HepG2 (cell line): ENCODE measurements around the gene ASCC3. TPM values are rescaled to one million over a fixed set of nuclear protein-coding genes. Genes with fewer than 3 reads are reported as not detected.
A peak's percentile ranks its signal among the peaks of the same experiment; 100 is the strongest.

ENCODE experiments used
- ATAC-seq: fragments of 200-7000 bp; cut with Tn5 transposase; 3 replicates; pipeline ENCODE4 v1.9.1; 2020; ENCODE audit warnings: mild to moderate bottlenecking, moderate library complexity
- BruUV-seq: library from RNA; stranded (reverse); fragments of 400-500 nt; replicated peaks from 2 replicates; lab custom pipeline; 2021; lab: Mats Ljungman, UMichigan
- CTCF ChIA-PET: fragments of 300-600 bp; formaldehyde crosslinking; extraction: SDS; loops from one replicate; lab custom pipeline; 2021; ENCODE audit warnings: low total read pairs, inconsistent platforms, low intra/inter-chr PET ratio; lab: Yijun Ruan, JAX
- POLR2A ChIA-PET: fragments of 350-600 bp; sonication (Branson Sonifier 250); formaldehyde crosslinking; loops from one replicate; lab custom pipeline; 2020; ENCODE audit warnings: antibody characterized with exemption, inconsistent platforms; lab: Yijun Ruan, JAX
- DNase-seq: peaks from one replicate; pipeline ENCODE4 v3.0.0-alpha.2; 2015; ENCODE audit warnings: low spot score
- FAIRE-seq: peaks from 3 replicates; lab custom pipeline; 2011; peaks lifted over from hg19 to GRCh38; lab: Jason Lieb, UNC
- H2AFZ ChIP-seq: one replicate; pipeline ENCODE4 v1.6.1; 2011; ENCODE audit warnings: low read length, inconsistent platforms
- H3K27ac ChIP-seq: fragments of 300-600 bp; 3 replicates; pipeline ENCODE4 v1.8.0; 2011; ENCODE audit warnings: mixed run types, mild to moderate bottlenecking, mixed read lengths, low read length, inconsistent platforms; ENCODE audit not compliant: insufficient read depth; ENCODE audit errors: extremely low read length
- H3K27me3 ChIP-seq, 2 experiments: fragments of 200-600 bp in 1 of 2; 2 replicates in 1 of 2; 3 replicates in 1 of 2; pipeline versions ENCODE4 v1.6.0 to v1.8.0; 2011; ENCODE audit warnings: low read length in 2 of 2, mild to moderate bottlenecking in 2 of 2, moderate library complexity in 2 of 2, inconsistent platforms in 1 of 2; ENCODE audit not compliant: insufficient read depth in 2 of 2, control insufficient read depth in 1 of 2
- H3K36me3 ChIP-seq, 2 experiments: fragments of 200-600 bp in 1 of 2; replicated peaks in 1 of 2; 2 replicates in 1 of 2; 3 replicates in 1 of 2; pipeline versions ENCODE4 v1.5.1 to v1.8.0; 2011; ENCODE audit warnings: low read length in 2 of 2, inconsistent platforms in 1 of 2; ENCODE audit not compliant: insufficient read depth in 2 of 2, control insufficient read depth in 1 of 2
- H3K4me1 ChIP-seq: 2 replicates; pipeline ENCODE4 v1.5.1; 2012; ENCODE audit warnings: low read length, inconsistent platforms; ENCODE audit not compliant: insufficient read depth
- H3K4me2 ChIP-seq: 2 replicates; pipeline ENCODE4 v1.6.0; 2011; ENCODE audit warnings: low read depth, low read length, inconsistent platforms
- H3K4me3 ChIP-seq, 3 experiments: fragments of 200-600 bp in 1 of 3; sonication (generic), shearing (Covaris generic) in 1 of 3; replicated peaks in 1 of 3; 2 replicates each; pipeline ENCODE4 v1.5.1; 2011 to 2016; ENCODE audit warnings: low read length in 3 of 3, inconsistent platforms in 2 of 3, low read depth in 2 of 3, mild to moderate bottlenecking in 2 of 3, control low read depth in 1 of 3, mixed read lengths in 1 of 3; ENCODE audit not compliant: insufficient read depth in 1 of 3
- H3K79me2 ChIP-seq: one replicate; pipeline ENCODE4 v1.6.1; 2011; ENCODE audit warnings: low read length, inconsistent platforms; ENCODE audit not compliant: insufficient read depth
- H3K9ac ChIP-seq: 2 replicates; pipeline ENCODE4 v1.6.0; 2011; ENCODE audit warnings: mild to moderate bottlenecking, low read depth, low read length, inconsistent platforms; ENCODE audit not compliant: insufficient read depth
- H3K9me3 ChIP-seq: 2 replicates; pipeline ENCODE4 v1.5.1; 2012; ENCODE audit warnings: mild to moderate bottlenecking, low read length
- H4K20me1 ChIP-seq: 2 replicates; pipeline ENCODE4 v1.6.0; 2011; ENCODE audit warnings: inconsistent platforms, mild to moderate bottlenecking, low read length, moderate library complexity; ENCODE audit not compliant: insufficient read depth
- AGO1 ChIP-seq: fragments of 200-400 bp; formaldehyde crosslinking; IDR thresholded peaks from 2 replicates; pipeline ENCODE4 v1.6.1; 2017; ENCODE audit warnings: mild to moderate bottlenecking, low read depth, low read length, moderate library complexity; ENCODE audit not compliant: poor library complexity, severe bottlenecking
- AHR ChIP-seq: IDR thresholded peaks from 2 replicates; pipeline ENCODE4 v1.6.1; 2018; ENCODE audit warnings: missing genetic modification reagents, missing compliant biosample characterization
- ARID5B ChIP-seq: IDR thresholded peaks from 2 replicates; pipeline ENCODE4 v1.4.0; 2020; ENCODE audit warnings: mild to moderate bottlenecking, missing genetic modification reagents
- BRD4 ChIP-seq: sonication (generic); formaldehyde crosslinking; IDR thresholded peaks from 2 replicates; pipeline ENCODE4 v1.4.0; 2020; ENCODE audit warnings: missing genetic modification reagents
- CREM ChIP-seq, 2 experiments: sonication (generic) in 1 of 2; formaldehyde crosslinking in 1 of 2; IDR thresholded peaks; 2 replicates each; pipeline versions ENCODE4 v1.4.0 to v1.6.1; 2016 to 2020; ENCODE audit warnings: antibody characterized with exemption in 1 of 2, mild to moderate bottlenecking in 1 of 2, missing genetic modification reagents in 1 of 2
- FOXA1 ChIP-seq, 2 experiments: fragments of 450-650 bp in 1 of 2; sonication (generic) in 1 of 2; formaldehyde crosslinking in 1 of 2; IDR thresholded peaks; 2 replicates each; pipeline versions ENCODE4 v1.4.0 to v1.6.1; 2016 to 2020; ENCODE audit warnings: missing genetic modification reagents in 1 of 2
- FOXJ3 ChIP-seq: sonication (generic); formaldehyde crosslinking; IDR thresholded peaks from 2 replicates; pipeline ENCODE4 v1.4.0; 2020; ENCODE audit warnings: missing genetic modification reagents, mild to moderate bottlenecking, borderline replicate concordance
- GATAD2A ChIP-seq: IDR thresholded peaks from 2 replicates; pipeline ENCODE4 v1.6.1; 2016
- GLI4 ChIP-seq: sonication (generic); formaldehyde crosslinking; IDR thresholded peaks from 2 replicates; pipeline ENCODE4 v1.5.1; 2020; ENCODE audit warnings: missing genetic modification reagents, mild to moderate bottlenecking, moderate library complexity, borderline replicate concordance
- ISX ChIP-seq: sonication (generic); formaldehyde crosslinking; conservative IDR thresholded peaks from 2 replicates; pipeline ENCODE4 v1.5.0; 2020; ENCODE audit warnings: missing genetic modification reagents
- KMT2A ChIP-seq: sonication (generic); formaldehyde crosslinking; IDR thresholded peaks from 2 replicates; pipeline ENCODE4 v1.4.0; 2020; ENCODE audit warnings: missing genetic modification reagents
- MTA1 ChIP-seq: sonication (generic); formaldehyde crosslinking; IDR thresholded peaks from 2 replicates; pipeline ENCODE4 v1.4.0; 2020; ENCODE audit warnings: missing genetic modification reagents, mild to moderate bottlenecking, borderline replicate concordance
- ONECUT2 ChIP-seq: sonication (generic); formaldehyde crosslinking; IDR thresholded peaks from 2 replicates; pipeline ENCODE4 v1.4.0; 2020; ENCODE audit warnings: missing genetic modification reagents
- PCBP2 ChIP-seq: fragments of 200-400 bp; formaldehyde crosslinking; optimal IDR thresholded peaks from 2 replicates; pipeline ENCODE3; 2018; ENCODE audit warnings: low read length, low read depth; ENCODE audit not compliant: poor library complexity, severe bottlenecking
- SMARCC2 ChIP-seq: fragments of 450-650 bp; IDR thresholded peaks from 2 replicates; pipeline ENCODE4 v1.6.1; 2017; ENCODE audit warnings: antibody characterized with exemption, mild to moderate bottlenecking
- TCF12 ChIP-seq, 2 experiments: fragments of 450-650 bp in 1 of 2; sonication (generic) in 1 of 2; formaldehyde crosslinking in 1 of 2; IDR thresholded peaks; 2 replicates each; pipeline versions ENCODE4 v1.6.1 to v1.8.0; 2017 to 2022; ENCODE audit warnings: antibody characterized with exemption in 1 of 2, mild to moderate bottlenecking in 1 of 2, missing genetic modification reagents in 1 of 2, moderate library complexity in 1 of 2
- TEF ChIP-seq: sonication (generic); formaldehyde crosslinking; IDR thresholded peaks from 2 replicates; pipeline ENCODE4 v1.5.0; 2020; ENCODE audit warnings: missing genetic modification reagents
- ZNF331 ChIP-seq: sonication (generic); formaldehyde crosslinking; IDR thresholded peaks from 2 replicates; pipeline ENCODE4 v1.4.0; 2020; ENCODE audit warnings: missing genetic modification reagents
- ZNF562 ChIP-seq: sonication (generic); formaldehyde crosslinking; IDR thresholded peaks from 2 replicates; pipeline ENCODE4 v1.8.0; 2022; ENCODE audit warnings: missing genetic modification reagents, borderline replicate concordance
- ZNF75D ChIP-seq: sonication (generic); formaldehyde crosslinking; IDR thresholded peaks from 2 replicates; pipeline ENCODE4 v1.8.1; 2023; ENCODE audit warnings: missing genetic modification reagents, mild to moderate bottlenecking, borderline replicate concordance
- ZSCAN20 ChIP-seq: sonication (generic); formaldehyde crosslinking; IDR thresholded peaks from 2 replicates; pipeline ENCODE4 v1.4.0; 2020; ENCODE audit warnings: missing genetic modification reagents, mild to moderate bottlenecking, borderline replicate concordance
- in situ Hi-C: cut with HindIII; loops from 2 replicates; pipeline ENCODE4 v1.10.0; 2017; ENCODE audit warnings: low pct_unique_long_range_greater_than_20kb; ENCODE audit not compliant: extremely low pct_ligation_motif_present
- intact Hi-C: fragments of 100-400 bp; cut with micrococcal nuclease; formaldehyde crosslinking; loops from one replicate; pipeline ENCODE4 v1.10.0; 2022; ENCODE audit not compliant: unreplicated experiment
- polyA plus RNA-seq, 8 experiments: library from polyadenylated mRNA; depleted of rRNA in 3 of 8; stranded (reverse) in 7 of 8; unstranded in 1 of 8; fragments of >200 nt; fragmentation: Illumina TruSeq in 4 of 8; extraction: Trizol in 4 of 8; gene quantifications; 2 replicates each; pipeline versions ENCODE4 v1.2.1 to v1.2.3, GENCODE V29; 2011 to 2016; ENCODE audit warnings: low read depth in 4 of 8, missing spikeins in 1 of 8, mixed read lengths in 1 of 8; ENCODE audit not compliant: insufficient read depth in 1 of 8
- total RNA-seq, 5 experiments: library from RNA; depleted of rRNA; stranded (reverse); fragments of >200 nt; fragmentation: Illumina TruSeq; extraction: Trizol; gene quantifications; 2 replicates each; pipeline ENCODE4 v1.2.3, GENCODE V29; 2016; ENCODE audit warnings: low read depth in 1 of 5

Gene ASCC3
- total and polyA plus RNA-seq, 2 of the 13 experiments (the other 11 are each of a cell fraction or from before 2014, with no cell fraction given), result 23.1 to 55.7 TPM

DNA sequence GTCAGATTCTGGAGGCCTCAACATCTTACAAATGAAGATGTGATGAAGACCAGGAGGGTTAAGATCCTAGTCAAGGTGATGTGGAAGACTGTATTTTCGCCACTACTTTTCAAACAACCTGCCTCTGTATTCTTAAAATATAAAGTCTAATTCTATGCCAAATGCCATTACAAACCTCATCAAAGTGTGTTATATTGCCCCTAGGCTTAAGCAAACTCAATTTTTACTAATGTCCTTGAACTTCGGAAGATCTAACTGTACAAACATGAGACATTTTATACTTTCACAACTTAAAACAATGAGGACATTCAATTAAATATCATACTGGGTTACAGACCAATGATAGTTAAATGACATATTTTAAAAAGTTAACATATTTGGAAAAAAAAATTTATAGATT is 19.1 kb downstream of the ASCC3 start (continued):
- TF ChIP-seq ARID5B (CRISPR knock-in tag) (peak; percentile 70), ZNF562 (CRISPR knock-in tag) (no peak), ZSCAN20 (CRISPR knock-in tag) (no peak), KMT2A (no peak), GATAD2A (peak; percentile 67), FOXA1 (IDR thresholded peaks at IDR 0.05) (no peak), FOXA1 (CRISPR knock-in tag; IDR thresholded peaks at IDR 0.05) (peak; percentile 32; the same call in 1 of the 2 replicates), CREM (IDR thresholded peaks at IDR 0.05) (0 out of 2 replicates have a peak, but pooled peaks have one; percentile 20), CREM (CRISPR knock-in tag; IDR thresholded peaks at IDR 0.05) (no peak)

DNA sequence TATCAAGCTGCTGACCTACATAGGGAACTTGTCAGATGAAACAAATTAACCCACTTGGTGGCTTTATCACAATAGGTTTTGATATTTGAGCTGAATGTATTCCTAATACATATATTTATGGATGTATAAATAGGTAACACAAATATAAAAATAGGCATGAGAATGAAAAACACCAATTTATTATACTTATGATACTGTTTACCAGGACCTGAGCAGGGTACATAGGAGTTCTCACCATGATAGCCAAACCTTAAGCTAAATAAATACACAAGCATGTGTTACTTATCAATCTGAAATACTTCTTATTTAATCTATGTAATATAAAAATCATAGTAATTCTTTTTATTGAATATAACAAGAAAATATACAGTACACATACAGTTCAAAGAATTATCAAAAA is 25.0 kb downstream of the ASCC3 start:
- H4K20me1 ChIP-seq, result no peaks in the 10 kb centered on the region
- DNase-seq, result no peak
- H3K4me1 ChIP-seq, result peaks cover 6% of the 10 kb centered on the region
- no peaks in the 10 kb centered on the region for H3K27me3 ChIP-seq
- H3K27ac ChIP-seq, result no peak overlapping the region
- no peak overlapping the region for H3K9ac ChIP-seq
- no peak overlapping the region for H2AFZ ChIP-seq
- H3K36me3 ChIP-seq, result peaks cover 0 to 13% of the 10 kb centered on the region in 2 experiments; a peak in 2 of 5 replicates
- intact Hi-C loops, result no loop called here
- no peak overlapping the region for H3K4me2 ChIP-seq
- no peaks in the 10 kb centered on the region for H3K9me3 ChIP-seq
- no peak for ATAC-seq
- POLR2A ChIA-PET, result no interaction called here
- in situ Hi-C loops, result no loop called here
- H3K79me2 ChIP-seq, result no peaks in the 10 kb centered on the region
- no peak overlapping the region for H3K4me3 ChIP-seq
- BruUV-seq, result no TSS peak
- CTCF ChIA-PET, result no interaction called here
- no peak for FAIRE-seq
- TF ChIP-seq BRD4 (CRISPR knock-in tag), result no peak
- no peak for TF ChIP-seq TCF12 (IDR thresholded peaks at IDR 0.05)
- TF ChIP-seq TCF12 (CRISPR knock-in tag; IDR thresholded peaks at IDR 0.05), result no peak
- TF ChIP-seq ONECUT2 (CRISPR knock-in tag), result no peak
- no peak for TF ChIP-seq FOXJ3 (CRISPR knock-in tag)
- TF ChIP-seq ZNF331, result no peak
- TF ChIP-seq ZNF75D (CRISPR knock-in tag), result no peak
- TF ChIP-seq ISX (CRISPR knock-in tag), result no peak
- no peak for TF ChIP-seq AHR (CRISPR knock-in tag)
- TF ChIP-seq GLI4 (CRISPR knock-in tag), result no peak
- TF ChIP-seq SMARCC2, result no peak
- TF ChIP-seq MTA1 (CRISPR knock-in tag), result no peak
- no peak for TF ChIP-seq AGO1
- TF ChIP-seq PCBP2, result no peak
- TF ChIP-seq TEF (CRISPR knock-in tag), result no peak
